Panc1 (cell line): ENCODE data around the gene EPN2. TPM values are rescaled to one million over a fixed set of nuclear protein-coding genes. Genes with fewer than 3 reads are reported as not detected.

Experiments used
- ATAC-seq: fragments of 200-7000 bp; cut with Tn5 transposase; 2 replicates; pipeline ENCODE4 v1.9.1; 2020; ENCODE audit warnings: mild to moderate bottlenecking, moderate library complexity
- BruUV-seq: library from RNA; stranded (reverse); fragments of 400-500 nt; replicated peaks from 2 replicates; lab custom pipeline; 2021; lab: Mats Ljungman, UMichigan
- CTCF ChIA-PET: fragments of 300-600 bp; sonication (Branson Sonifier 250); formaldehyde crosslinking; loops from one replicate; lab custom pipeline; 2022; ENCODE audit warnings: antibody characterized with exemption; lab: Charles Lee
- POLR2A ChIA-PET: fragments of 300-600 bp; sonication (Branson Sonifier 250); formaldehyde crosslinking; loops from one replicate; lab custom pipeline; 2022; ENCODE audit warnings: antibody characterized with exemption; lab: Charles Lee
- DNase-seq: peaks from one replicate; pipeline ENCODE4 v3.0.0-alpha.2; 2010; ENCODE audit warnings: low read depth, low spot score
- H3K27ac ChIP-seq: 2 replicates; pipeline ENCODE4 v1.5.1; 2011; ENCODE audit warnings: mild to moderate bottlenecking, low read length, inconsistent platforms
- H3K27me3 ChIP-seq: fragments of 200-500 bp; sonication (Bioruptor generic); 2 replicates; pipeline ENCODE4 v1.6.0; 2014; ENCODE audit warnings: low read length, inconsistent platforms; ENCODE audit not compliant: control insufficient read depth, insufficient read depth
- H3K36me3 ChIP-seq: fragments of 200-500 bp; sonication (Bioruptor generic); 2 replicates; pipeline ENCODE4 v1.5.1; 2014; ENCODE audit warnings: inconsistent platforms, mild to moderate bottlenecking, low read length, moderate library complexity; ENCODE audit not compliant: control insufficient read depth, insufficient read depth
- H3K4me1 ChIP-seq: 2 replicates; pipeline ENCODE4 v1.5.1; 2011; ENCODE audit warnings: inconsistent platforms, mild to moderate bottlenecking, low read length, moderate library complexity; ENCODE audit not compliant: control insufficient read depth, insufficient read depth
- H3K4me3 ChIP-seq, 2 experiments: 2 replicates each; pipeline ENCODE4 v1.5.1; 2011 to 2012; ENCODE audit warnings: low read depth in 2 of 2, low read length in 2 of 2, mild to moderate bottlenecking in 2 of 2, inconsistent platforms in 1 of 2, moderate library complexity in 1 of 2
- H3K9me3 ChIP-seq: fragments of 200-500 bp; sonication (Bioruptor generic); 2 replicates; pipeline ENCODE4 v1.5.1; 2014; ENCODE audit warnings: low read depth, mild to moderate bottlenecking, inconsistent platforms, low read length, moderate library complexity; ENCODE audit not compliant: control insufficient read depth, insufficient read depth
- CTCF ChIP-seq: fragments of 450-650 bp; IDR thresholded peaks from 2 replicates; pipeline ENCODE4 v1.5.1; 2017; ENCODE audit warnings: mild to moderate bottlenecking
- POLR2AphosphoS5 ChIP-seq: IDR thresholded peaks from 2 replicates; pipeline ENCODE4 v1.6.1; 2012; ENCODE audit warnings: mild to moderate bottlenecking, low read depth, low read length, moderate library complexity
- REST ChIP-seq, 2 experiments: IDR thresholded peaks; 2 replicates each; pipeline ENCODE4 v1.6.1; 2011 to 2012; ENCODE audit warnings: low read depth in 2 of 2, control low read depth in 1 of 2, low read length in 1 of 2, mild to moderate bottlenecking in 1 of 2, moderate library complexity in 1 of 2; ENCODE audit not compliant: insufficient read depth in 1 of 2
- SIN3A ChIP-seq: IDR thresholded peaks from 2 replicates; pipeline ENCODE4 v1.6.1; 2012; ENCODE audit warnings: low read depth, mild to moderate bottlenecking, low read length, moderate library complexity, borderline replicate concordance; ENCODE audit not compliant: insufficient read depth
- TCF7L2 ChIP-seq: IDR thresholded peaks from 2 replicates; pipeline ENCODE4 v1.6.1; 2011; ENCODE audit warnings: mild to moderate bottlenecking, low read depth, low read length, inconsistent platforms
- in situ Hi-C: cut with HindIII; loops from 2 replicates; pipeline ENCODE4 v1.10.0; 2016; ENCODE audit warnings: low sequenced_read_pairs, low pct_unique_long_range_greater_than_20kb
- intact Hi-C: fragments of 100-400 bp; cut with micrococcal nuclease; formaldehyde crosslinking; loops from one replicate; pipeline ENCODE4 v1.10.0; 2022; ENCODE audit not compliant: unreplicated experiment
- total RNA-seq: library from RNA; stranded (reverse); gene quantifications from one replicate; pipeline ENCODE4 v1.2.1, GENCODE V29; 2021; ENCODE audit not compliant: unreplicated experiment

EPN2 gene
- total RNA-seq, 1 experiment from 2014 or later, result 35.0 TPM

GRCh38 chr17:19346351-19347255 lies 109.4 kb downstream of the EPN2 start:
- TF ChIP-seq POLR2AphosphoS5 (no peak), REST (IDR thresholded peaks at IDR 0.05; ENCODE audit: insufficient read depth in 1 of 2, low read depth in 2 of 2, low read length in 1 of 2) (no peak), CTCF (no peak), SIN3A (no peak), TCF7L2 (no peak)
- ChIA-PET CTCF (no interaction called here), POLR2A (no interaction called here)
- DNase-seq (no peak), ATAC-seq (peak; percentile 64)
- in situ Hi-C loops, result no loop called here
- Histone ChIP-seq H3K9me3 (no peaks in the 10 kb centered on the region), H3K27ac (peak overlapping the region; percentile 48; the same call in 1 of the 2 replicates), H3K4me1 (peaks cover 12% of the 10 kb centered on the region), H3K27me3 (no peaks in the 10 kb centered on the region), H3K36me3 (no peaks in the 10 kb centered on the region), H3K4me3 (no peak overlapping the region)
- no TSS peak for BruUV-seq
- intact Hi-C loops, result no loop called here

GRCh38 chr17:19347323-19348080 lies 110.3 kb downstream of the EPN2 start:
- Histone ChIP-seq H3K36me3 (no peaks in the 10 kb centered on the region), H3K27me3 (no peaks in the 10 kb centered on the region), H3K27ac (peak overlapping the region; percentile 48), H3K9me3 (no peaks in the 10 kb centered on the region), H3K4me3 (no peak overlapping the region), H3K4me1 (peaks cover 12% of the 10 kb centered on the region)
- in situ Hi-C loops, result no loop called here
- CTCF ChIA-PET, result no interaction called here
- POLR2A ChIA-PET, result no interaction called here
- no peak for ATAC-seq
- no peak for TF ChIP-seq SIN3A
- TF ChIP-seq REST (IDR thresholded peaks at IDR 0.05; ENCODE audit: insufficient read depth in 1 of 2, low read depth in 2 of 2, low read length in 1 of 2), result no peak
- no peak for TF ChIP-seq TCF7L2
- intact Hi-C loops, result no loop called here
- BruUV-seq, result no TSS peak
- no peak for DNase-seq
